Transverse colon (tissue), 4 donors: ENCODE results near the gene CYP4F11.

Source experiments
- EP300 ChIP-seq: sonication (generic); formaldehyde crosslinking; IDR thresholded peaks from one replicate; pipeline ENCODE4 v1.6.1; 2017; ENCODE audit warnings: antibody characterized with exemption, low read depth
- POLR2A ChIP-seq: fragments of 450-650 bp; IDR thresholded peaks from one replicate; pipeline ENCODE4 v1.6.1; 2016; ENCODE audit warnings: antibody characterized with exemption, mild to moderate bottlenecking, moderate library complexity
- POLR2AphosphoS5 ChIP-seq, 3 donors: sonication (generic); formaldehyde crosslinking; IDR thresholded peaks; one replicate each; pipeline ENCODE4 v1.6.1; 2016; ENCODE audit warnings: antibody characterized with exemption in 3 of 3
- TF ChIP-seq, protein P1 (sequence below), 5 experiments: fragments of 200-600 bp in 3 of 5; fragments of 450-650 bp in 2 of 5; sonication (generic) in 3 of 5; IDR thresholded peaks; 1 replicate in 2 of 5; 2 replicates in 3 of 5; pipeline ENCODE4 v1.5.1; 2016 to 2017; ENCODE audit warnings: antibody characterized with exemption in 5 of 5, inconsistent platforms in 3 of 5, mild to moderate bottlenecking in 2 of 5, moderate library complexity in 1 of 5

DNA sequence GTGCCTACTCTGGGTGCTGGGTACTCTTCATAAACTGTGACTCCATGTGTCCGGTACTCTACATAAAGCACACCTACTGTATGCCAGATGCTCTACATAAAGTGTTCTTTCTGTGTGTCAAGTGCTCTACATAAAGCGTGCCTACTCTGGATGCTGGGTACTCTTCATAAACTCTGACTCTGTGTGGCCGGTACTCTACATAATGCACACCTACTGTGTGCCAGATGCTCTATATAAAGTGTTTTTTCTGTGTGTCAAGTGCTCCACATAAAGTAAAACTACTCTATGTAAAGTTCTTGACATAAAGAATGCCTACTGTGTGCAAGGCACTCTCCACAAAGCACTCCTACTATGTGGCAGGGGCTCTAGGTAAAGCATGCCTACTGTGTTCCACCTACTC is 1.8 kb upstream of the CYP4F11 start:
- TF ChIP-seq, protein P1, sequence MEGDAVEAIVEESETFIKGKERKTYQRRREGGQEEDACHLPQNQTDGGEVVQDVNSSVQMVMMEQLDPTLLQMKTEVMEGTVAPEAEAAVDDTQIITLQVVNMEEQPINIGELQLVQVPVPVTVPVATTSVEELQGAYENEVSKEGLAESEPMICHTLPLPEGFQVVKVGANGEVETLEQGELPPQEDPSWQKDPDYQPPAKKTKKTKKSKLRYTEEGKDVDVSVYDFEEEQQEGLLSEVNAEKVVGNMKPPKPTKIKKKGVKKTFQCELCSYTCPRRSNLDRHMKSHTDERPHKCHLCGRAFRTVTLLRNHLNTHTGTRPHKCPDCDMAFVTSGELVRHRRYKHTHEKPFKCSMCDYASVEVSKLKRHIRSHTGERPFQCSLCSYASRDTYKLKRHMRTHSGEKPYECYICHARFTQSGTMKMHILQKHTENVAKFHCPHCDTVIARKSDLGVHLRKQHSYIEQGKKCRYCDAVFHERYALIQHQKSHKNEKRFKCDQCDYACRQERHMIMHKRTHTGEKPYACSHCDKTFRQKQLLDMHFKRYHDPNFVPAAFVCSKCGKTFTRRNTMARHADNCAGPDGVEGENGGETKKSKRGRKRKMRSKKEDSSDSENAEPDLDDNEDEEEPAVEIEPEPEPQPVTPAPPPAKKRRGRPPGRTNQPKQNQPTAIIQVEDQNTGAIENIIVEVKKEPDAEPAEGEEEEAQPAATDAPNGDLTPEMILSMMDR (IDR thresholded peaks at IDR 0.05), result no peak
- no peak for TF ChIP-seq POLR2AphosphoS5 (IDR thresholded peaks at IDR 0.05)
- TF ChIP-seq EP300, result no peak
- TF ChIP-seq POLR2A, result no peak
